ENCODE measurements around the gene CDKN2D.

DNA sequence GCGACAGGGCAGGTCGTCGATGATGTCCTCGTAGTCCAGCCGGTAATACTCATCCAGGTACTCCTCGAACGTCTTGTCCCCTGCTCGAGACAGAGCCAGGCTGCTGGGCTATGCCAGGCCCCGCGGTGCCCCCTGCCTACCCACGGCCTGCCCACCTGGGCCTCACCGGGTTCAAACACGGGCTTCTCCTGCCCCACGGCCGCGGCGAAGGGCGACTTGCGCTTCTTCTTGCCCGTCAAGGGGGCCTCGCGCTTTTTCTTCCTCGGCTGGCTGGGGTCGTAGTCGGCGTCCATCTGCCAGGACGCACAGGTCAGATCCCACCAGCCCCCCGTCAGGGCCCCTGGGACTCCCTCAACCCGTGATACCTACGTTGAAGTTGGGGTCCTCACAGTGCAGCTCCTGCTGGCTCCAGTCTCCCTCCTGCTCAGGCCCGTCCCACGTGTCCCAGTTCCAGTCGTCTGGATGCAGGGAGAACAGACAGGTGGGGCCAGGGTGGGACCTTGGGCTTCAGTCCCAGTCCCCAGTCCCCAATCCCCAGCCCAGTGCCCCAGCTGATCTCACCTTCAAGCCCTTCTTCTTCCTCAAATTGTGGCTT lies 11.1 kb downstream of the CDKN2D start:
- TF ChIP-seq, protein P1, sequence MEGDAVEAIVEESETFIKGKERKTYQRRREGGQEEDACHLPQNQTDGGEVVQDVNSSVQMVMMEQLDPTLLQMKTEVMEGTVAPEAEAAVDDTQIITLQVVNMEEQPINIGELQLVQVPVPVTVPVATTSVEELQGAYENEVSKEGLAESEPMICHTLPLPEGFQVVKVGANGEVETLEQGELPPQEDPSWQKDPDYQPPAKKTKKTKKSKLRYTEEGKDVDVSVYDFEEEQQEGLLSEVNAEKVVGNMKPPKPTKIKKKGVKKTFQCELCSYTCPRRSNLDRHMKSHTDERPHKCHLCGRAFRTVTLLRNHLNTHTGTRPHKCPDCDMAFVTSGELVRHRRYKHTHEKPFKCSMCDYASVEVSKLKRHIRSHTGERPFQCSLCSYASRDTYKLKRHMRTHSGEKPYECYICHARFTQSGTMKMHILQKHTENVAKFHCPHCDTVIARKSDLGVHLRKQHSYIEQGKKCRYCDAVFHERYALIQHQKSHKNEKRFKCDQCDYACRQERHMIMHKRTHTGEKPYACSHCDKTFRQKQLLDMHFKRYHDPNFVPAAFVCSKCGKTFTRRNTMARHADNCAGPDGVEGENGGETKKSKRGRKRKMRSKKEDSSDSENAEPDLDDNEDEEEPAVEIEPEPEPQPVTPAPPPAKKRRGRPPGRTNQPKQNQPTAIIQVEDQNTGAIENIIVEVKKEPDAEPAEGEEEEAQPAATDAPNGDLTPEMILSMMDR (IDR thresholded peaks at IDR 0.05; ENCODE audit: poor library complexity), result no peak
- TF ChIP-seq EZH2 (IDR thresholded peaks at IDR 0.05; ENCODE audit: borderline replicate concordance), result no peak

All from hepatocyte (in vitro differentiated cells).